A549 treated with CpdA at 1 μM for 4 hours (cell line): ENCODE data around the gene ZNF445. TPM values are rescaled to one million over a fixed set of nuclear protein-coding genes. Genes with fewer than 3 reads are reported as not detected.

Source experiments
- total RNA-seq: library from RNA; stranded (reverse); fragments of 200-300 nt; extraction: Qiagen RNA extraction; gene quantifications from 5 replicates; pipeline ENCODE4 v1.2.3, GENCODE V29; 2022; ENCODE audit warnings: low read depth

Gene ZNF445
- 2.2 to 3.1 TPM (median 2.8 TPM) in 5 replicates for total RNA-seq

DNA sequence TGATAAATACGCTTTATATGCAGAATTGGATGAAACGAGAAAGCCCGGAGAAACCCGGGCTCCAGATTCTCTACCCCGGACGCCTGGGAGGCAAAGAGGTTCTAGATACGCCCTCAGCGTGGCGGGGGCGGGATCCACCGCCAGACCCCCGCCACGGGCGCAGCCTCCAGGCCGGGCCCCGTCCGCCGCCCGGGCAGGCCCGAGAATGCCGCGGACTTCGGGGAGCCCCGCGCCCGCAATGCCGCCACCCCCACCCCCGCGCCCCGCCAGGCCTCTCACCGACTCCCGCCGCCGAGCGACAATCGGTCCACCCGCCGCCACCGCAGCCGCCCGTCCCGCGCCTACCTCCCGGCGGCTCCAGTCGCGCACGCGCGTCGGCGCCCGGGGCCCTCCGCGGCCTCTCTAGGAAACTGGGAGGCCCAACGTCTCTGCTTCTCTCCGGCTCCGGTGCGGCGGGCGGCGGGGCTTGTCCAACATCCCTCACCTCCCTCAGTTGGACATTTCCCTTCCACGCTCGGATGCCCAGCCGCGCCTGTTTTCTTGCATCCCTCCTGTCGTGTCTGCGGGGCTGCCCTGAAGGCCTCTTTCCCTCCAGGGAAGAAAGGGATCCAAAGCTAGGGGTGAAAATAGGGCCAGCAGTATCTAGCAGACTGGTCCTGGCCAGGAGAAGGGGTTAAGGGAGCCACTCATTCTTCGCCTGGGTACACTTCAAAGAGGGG is at the start of gene ZNF445:
ZNF445 (minus strand) TSS at position 359 of the 719 bp plus-strand sequence. CDS start 22,121 bp downstream, outside the sequence.

Other genes with a start within 250 kb of the ZNF445 start
- not detected in 5 replicates for gene TOPAZ1, start 235.8 kb downstream of the ZNF445 start, total RNA-seq
- 7.9 to 8.6 TPM (median 8.4 TPM) in 5 replicates for gene TCAIM, start 138.9 kb downstream of the ZNF445 start, total RNA-seq
- gene ZKSCAN7, start 77.5 kb upstream of the ZNF445 start, total RNA-seq: not detected in 5 replicates
- not detected in 5 replicates for gene ZNF660, start 107.3 kb upstream of the ZNF445 start, total RNA-seq
- gene ZNF197, start 147.4 kb upstream of the ZNF445 start, total RNA-seq: 1.0 to 2.4 TPM (median 1.7 TPM) in 5 replicates
- gene ZNF35, start 171.1 kb upstream of the ZNF445 start, total RNA-seq: 4.1 to 7.7 TPM (median 5.1 TPM) in 5 replicates
- gene ZNF502, start 235.0 kb upstream of the ZNF445 start, total RNA-seq: 1.2 to 2.1 TPM (median 1.5 TPM) in 5 replicates